Activated CD4-positive, alpha-beta T cell treated with anti-CD3 and anti-CD28 coated beads for 4 hours (primary cell): ENCODE measurements around the gene RPTOR.
"Not testable (repeated sequence)": the region's sequence is repeated elsewhere in the genome, so short reads cannot be mapped to it uniquely, and the experiment has no call there.

Source experiments
- DNase-seq, 2 donors: peaks; one replicate each; pipeline ENCODE4 v3.0.0-alpha.2; 2020

Gene RPTOR

GRCh38 chr17:80789356-80789902 is 244.8 kb downstream of the RPTOR start:
- peak; percentile 37 to 38 for DNase-seq

GRCh38 chr17:80790021-80790765 is 245.6 kb downstream of the RPTOR start:
- no peak for DNase-seq

GRCh38 chr17:80790981-80791742 is 246.5 kb downstream of the RPTOR start:
- no peak for DNase-seq

GRCh38 chr17:80791758-80792284 is 247.2 kb downstream of the RPTOR start:
- DNase-seq, result peak; percentile 50 to 54

GRCh38 chr17:80792373-80792781 is 247.7 kb downstream of the RPTOR start:
- DNase-seq, result no peak

GRCh38 chr17:80793421-80793820 is 248.8 kb downstream of the RPTOR start:
- no peak for DNase-seq

GRCh38 chr17:80793851-80794267 is 249.2 kb downstream of the RPTOR start:
- no peak for DNase-seq

GRCh38 chr17:80794281-80795089 is 249.8 kb downstream of the RPTOR start:
- no peak for DNase-seq

- DNase-seq, result no peak
Observed at GRCh38 chr17:80795090-80795580, 250.5 kb downstream of the RPTOR start.

GRCh38 chr17:80795754-80796153 is 251.1 kb downstream of the RPTOR start:
- no peak for DNase-seq

GRCh38 chr17:80796430-80796861 is 251.8 kb downstream of the RPTOR start:
- DNase-seq, result no peak

GRCh38 chr17:80797222-80797621 is 252.6 kb downstream of the RPTOR start:
- DNase-seq, result not testable (repeated sequence)

- DNase-seq, result no peak
Observed at GRCh38 chr17:80797741-80798594, 253.3 kb downstream of the RPTOR start.

- DNase-seq, result no peak
Observed at GRCh38 chr17:80798595-80799537, 254.2 kb downstream of the RPTOR start.

GRCh38 chr17:80799538-80800480 is 255.2 kb downstream of the RPTOR start:
- DNase-seq, result no peak

GRCh38 chr17:80800481-80801391 is 256.1 kb downstream of the RPTOR start:
- no peak for DNase-seq

- DNase-seq, result no peak
Observed at GRCh38 chr17:80802626-80803450, 258.2 kb downstream of the RPTOR start.
